Measurements from ENCODE around the gene CCER1. TPM values are rescaled to one million over a fixed set of nuclear protein-coding genes. Genes with fewer than 3 reads are reported as not detected.
A peak's percentile ranks its signal among the peaks of the same experiment; 100 is the strongest.

CCER1 gene
- total and polyA plus RNA-seq, 2 donors from 2014 or later, result not detected

DNA sequence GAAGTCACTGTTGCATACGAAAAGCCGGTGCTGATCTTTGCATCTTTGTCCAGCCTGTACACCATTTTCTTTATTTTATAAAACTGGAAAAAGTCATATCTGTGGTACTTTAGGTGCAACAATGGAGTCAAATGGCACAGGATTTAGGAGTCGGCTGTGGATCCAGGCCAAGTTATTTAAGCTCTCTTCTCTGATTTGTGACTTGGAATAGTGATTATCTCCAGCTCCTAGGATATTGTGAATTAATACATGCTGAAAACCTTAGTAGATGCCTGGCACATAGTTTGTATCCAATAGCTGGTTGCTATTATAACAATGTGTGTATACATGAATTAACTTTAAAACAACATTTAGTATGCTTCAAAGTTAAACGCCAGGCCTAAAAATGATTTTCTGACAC is 6.2 kb upstream of the CCER1 start:
- no peaks in the 10 kb centered on the region for H3K36me3 ChIP-seq (ENCODE audit: control insufficient read depth in 2 of 3, insufficient read depth in 3 of 3, low read length in 3 of 3)
- H3K4me1 ChIP-seq (ENCODE audit: control insufficient read depth in 2 of 3, insufficient read depth in 2 of 3, low read depth in 1 of 3, low read length in 3 of 3), result no peaks in the 10 kb centered on the region
- no peak for TF ChIP-seq CTCF (IDR thresholded peaks at IDR 0.05; ENCODE audit: borderline replicate concordance, extremely low read depth, insufficient read depth)
- no peaks in the 10 kb centered on the region for H3K27me3 ChIP-seq (ENCODE audit: control insufficient read depth, insufficient read depth, low read length)
- H3K9ac ChIP-seq (ENCODE audit: low read length in 3 of 3), result no peak overlapping the region
- H3K4me3 ChIP-seq (ENCODE audit: low read length in 3 of 3), result no peak overlapping the region
- FAIRE-seq, result no peak
- no peak overlapping the region for H3K27ac ChIP-seq (ENCODE audit: low read depth in 2 of 2, low read length in 2 of 2)
- intact Hi-C loops (cut with DNase I), result no loop called here
- no peak for DNase-seq
- H3K9me3 ChIP-seq (ENCODE audit: control insufficient read depth in 2 of 3, insufficient read depth in 1 of 3, low read length in 3 of 3), result no peaks in the 10 kb centered on the region

GRCh38 chr12:90959538-90960139 is 4.7 kb upstream of the CCER1 start:
- Histone ChIP-seq H3K36me3 (ENCODE audit: control insufficient read depth in 2 of 3, insufficient read depth in 3 of 3, low read length in 3 of 3) (no peaks in the 10 kb centered on the region), H3K9ac (ENCODE audit: low read length in 3 of 3) (no peak overlapping the region), H3K9me3 (ENCODE audit: control insufficient read depth in 2 of 3, insufficient read depth in 1 of 3, low read length in 3 of 3) (no peaks in the 10 kb centered on the region), H3K27ac (ENCODE audit: low read depth in 2 of 2, low read length in 2 of 2) (no peak overlapping the region), H3K27me3 (ENCODE audit: control insufficient read depth, insufficient read depth, low read length) (no peaks in the 10 kb centered on the region), H3K4me1 (ENCODE audit: control insufficient read depth in 2 of 3, insufficient read depth in 2 of 3, low read depth in 1 of 3, low read length in 3 of 3) (no peaks in the 10 kb centered on the region), H3K4me3 (ENCODE audit: low read length in 3 of 3) (no peak overlapping the region)
- FAIRE-seq, result peak; percentile 88
- DNase-seq, result peak in 2 of 5 donors; percentile 54 to 77
- intact Hi-C loops (cut with DNase I), result no loop called here
- peak; percentile 61 for TF ChIP-seq CTCF (IDR thresholded peaks at IDR 0.05; ENCODE audit: borderline replicate concordance, extremely low read depth, insufficient read depth)

GRCh38 chr12:90959032-90959431 is 4.1 kb upstream of the CCER1 start:
- no peak overlapping the region for H3K4me3 ChIP-seq (ENCODE audit: low read length in 3 of 3)
- H3K9me3 ChIP-seq (ENCODE audit: control insufficient read depth in 2 of 3, insufficient read depth in 1 of 3, low read length in 3 of 3), result no peaks in the 10 kb centered on the region
- FAIRE-seq, result no peak
- H3K4me1 ChIP-seq (ENCODE audit: control insufficient read depth in 2 of 3, insufficient read depth in 2 of 3, low read depth in 1 of 3, low read length in 3 of 3), result no peaks in the 10 kb centered on the region
- H3K36me3 ChIP-seq (ENCODE audit: control insufficient read depth in 2 of 3, insufficient read depth in 3 of 3, low read length in 3 of 3), result no peaks in the 10 kb centered on the region
- no peak overlapping the region for H3K27ac ChIP-seq (ENCODE audit: low read depth in 2 of 2, low read length in 2 of 2)
- intact Hi-C loops (cut with DNase I), result no loop called here
- no peak for TF ChIP-seq CTCF (IDR thresholded peaks at IDR 0.05; ENCODE audit: borderline replicate concordance, extremely low read depth, insufficient read depth)
- DNase-seq, result peak in 2 of 5 donors; percentile 9 to 42
- H3K27me3 ChIP-seq (ENCODE audit: control insufficient read depth, insufficient read depth, low read length), result no peaks in the 10 kb centered on the region
- H3K9ac ChIP-seq (ENCODE audit: low read length in 3 of 3), result no peak overlapping the region

- H3K4me1 ChIP-seq (ENCODE audit: control insufficient read depth in 2 of 3, insufficient read depth in 2 of 3, low read depth in 1 of 3, low read length in 3 of 3), result no peaks in the 10 kb centered on the region
- H3K9me3 ChIP-seq (ENCODE audit: control insufficient read depth in 2 of 3, insufficient read depth in 1 of 3, low read length in 3 of 3), result no peaks in the 10 kb centered on the region
- intact Hi-C loops (cut with DNase I), result no loop called here
- FAIRE-seq, result no peak
- no peaks in the 10 kb centered on the region for H3K27me3 ChIP-seq (ENCODE audit: control insufficient read depth, insufficient read depth, low read length)
- no peak overlapping the region for H3K27ac ChIP-seq (ENCODE audit: low read depth in 2 of 2, low read length in 2 of 2)
- no peaks in the 10 kb centered on the region for H3K36me3 ChIP-seq (ENCODE audit: control insufficient read depth in 2 of 3, insufficient read depth in 3 of 3, low read length in 3 of 3)
- H3K4me3 ChIP-seq (ENCODE audit: low read length in 3 of 3), result no peak overlapping the region
- H3K9ac ChIP-seq (ENCODE audit: low read length in 3 of 3), result no peak overlapping the region
- no peak for TF ChIP-seq CTCF (IDR thresholded peaks at IDR 0.05; ENCODE audit: borderline replicate concordance, extremely low read depth, insufficient read depth)
- no peak for DNase-seq
Measured at GRCh38 chr12:90958347-90958746, 3.4 kb upstream of the CCER1 start.
